Activated CD4-positive, alpha-beta T cell treated with anti-CD3 and anti-CD28 coated beads, Interleukin-2, amount 50 U/mL, for 24 hours (primary cell): ENCODE measurements around the gene CSKMT.
A peak's percentile ranks its signal among the peaks of the same experiment; 100 is the strongest.
"Not testable (repeated sequence)": the region's sequence is repeated elsewhere in the genome, so short reads cannot be mapped to it uniquely, and the experiment has no call there.

Experiments used
- DNase-seq, 2 donors: peaks; one replicate each; pipeline ENCODE4 v3.0.0-alpha.2; 2020; ENCODE audit warnings: low read depth in 1 of 2, low spot score in 1 of 2

Gene CSKMT

DNA sequence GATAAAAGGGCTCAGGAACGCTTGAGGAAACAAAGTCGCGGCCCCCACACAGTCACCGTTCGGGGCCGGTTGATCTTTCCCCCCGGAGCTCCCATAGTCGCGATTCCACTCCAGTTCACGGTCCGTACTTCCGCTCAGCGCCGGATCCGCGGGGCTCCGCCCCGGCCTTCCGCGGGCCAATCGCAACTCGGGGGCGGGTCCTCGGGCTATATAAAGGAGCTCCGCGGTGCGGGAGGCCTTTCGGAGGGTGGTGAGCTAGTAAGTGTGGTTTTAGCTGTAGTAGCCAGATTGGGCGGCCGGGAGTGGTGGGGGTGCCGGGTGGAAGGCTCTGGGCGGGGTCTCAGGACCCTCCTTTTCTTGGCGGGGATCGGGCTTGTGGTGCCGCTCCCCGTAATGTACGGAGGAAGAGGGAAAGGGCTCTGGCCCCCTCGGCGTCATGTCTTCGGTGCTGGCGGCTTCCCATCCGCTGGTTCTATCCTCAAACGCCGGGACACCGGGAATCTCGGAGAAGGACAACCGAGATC, at the start of gene CSKMT, which contains the start of gene C11orf98:
Gene CSKMT (plus strand): TSS at position 238 of the 524 bp plus-strand sequence. CDS start 568 bp downstream, outside the sequence.
Gene C11orf98 (minus strand): TSS at position 136 of the 524 bp plus-strand sequence. CDS start 41 bp downstream, at position 95.
- peak; percentile 96 to 97 for DNase-seq

GRCh38 chr11:62615521-62615920, 49.6 kb upstream of the CSKMT start:
- no peak for DNase-seq

- DNase-seq, result not testable (repeated sequence)
These were observed 48.2 kb upstream of the CSKMT start for GRCh38 chr11:62616957-62617356.

GRCh38 chr11:62621027-62621566, 44.0 kb upstream of the CSKMT start:
- DNase-seq, result no peak

GRCh38 chr11:62621567-62622470, 43.3 kb upstream of the CSKMT start, which contains the start of gene B3GAT3:
TSS of gene B3GAT3 (minus strand) at chr11:62621986. CDS start at chr11:62621947, 39 bp downstream.
- DNase-seq, result peak; percentile 93 to 97

GRCh38 chr11:62622476-62623089, 42.5 kb upstream of the CSKMT start:
- DNase-seq, result no peak

DNA sequence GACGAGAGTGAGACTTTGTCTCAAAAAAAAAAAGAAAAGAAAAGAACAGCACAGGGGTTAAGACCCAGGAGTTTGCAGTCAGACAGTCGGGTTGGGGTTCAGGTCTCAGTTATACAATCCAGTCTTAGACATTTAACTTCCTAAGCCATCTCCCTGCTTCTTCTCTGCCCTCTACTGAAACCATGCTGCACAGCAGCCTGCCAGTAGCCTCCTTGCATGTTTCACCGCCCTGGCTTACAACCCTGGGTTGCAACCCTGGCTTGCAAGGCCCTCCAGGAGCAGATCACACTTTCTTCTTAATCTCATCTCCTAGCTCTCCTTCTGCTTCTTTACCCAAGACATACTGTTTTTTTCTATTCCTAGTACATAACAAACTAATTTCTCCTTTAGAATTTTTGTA, 37.4 kb upstream of the CSKMT start:
- DNase-seq, result no peak

- DNase-seq, result no peak
These were observed 32.6 kb upstream of the CSKMT start for GRCh38 chr11:62632492-62632891.

DNA sequence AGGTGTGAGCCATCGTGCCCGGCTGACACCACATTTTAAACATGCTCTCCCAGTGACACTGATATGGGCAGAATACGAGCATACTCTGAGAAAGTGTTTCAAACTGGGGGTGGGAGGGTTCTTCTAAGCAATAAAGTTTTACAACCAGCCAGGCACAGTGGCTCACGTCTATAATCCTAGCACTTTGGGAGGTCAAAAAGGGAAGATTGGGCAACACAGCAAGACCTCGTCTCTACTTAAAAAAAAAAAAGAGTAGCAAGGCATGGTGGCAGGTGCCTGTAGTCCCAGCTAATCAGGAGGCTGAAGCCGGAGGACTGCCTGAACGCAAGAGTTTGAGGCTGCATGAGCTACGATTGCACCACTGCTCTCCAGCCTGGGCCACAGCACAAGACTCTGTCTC, 20.9 kb upstream of the CSKMT start:
- DNase-seq, result no peak

DNA sequence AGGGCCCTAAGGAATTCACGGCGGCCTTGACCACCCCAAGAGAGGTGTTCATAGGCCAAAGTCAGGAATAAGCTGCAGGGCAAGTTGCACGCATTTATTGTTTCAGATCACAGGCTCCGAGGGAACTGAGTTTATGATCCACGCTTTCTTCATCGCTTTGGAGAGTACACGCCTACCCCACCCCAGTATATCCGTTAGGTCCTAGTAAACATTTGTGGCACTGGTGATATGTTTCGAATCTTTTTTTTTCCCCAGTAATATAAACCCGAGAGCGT, 19.5 kb upstream of the CSKMT start:
- no peak for DNase-seq

DNA sequence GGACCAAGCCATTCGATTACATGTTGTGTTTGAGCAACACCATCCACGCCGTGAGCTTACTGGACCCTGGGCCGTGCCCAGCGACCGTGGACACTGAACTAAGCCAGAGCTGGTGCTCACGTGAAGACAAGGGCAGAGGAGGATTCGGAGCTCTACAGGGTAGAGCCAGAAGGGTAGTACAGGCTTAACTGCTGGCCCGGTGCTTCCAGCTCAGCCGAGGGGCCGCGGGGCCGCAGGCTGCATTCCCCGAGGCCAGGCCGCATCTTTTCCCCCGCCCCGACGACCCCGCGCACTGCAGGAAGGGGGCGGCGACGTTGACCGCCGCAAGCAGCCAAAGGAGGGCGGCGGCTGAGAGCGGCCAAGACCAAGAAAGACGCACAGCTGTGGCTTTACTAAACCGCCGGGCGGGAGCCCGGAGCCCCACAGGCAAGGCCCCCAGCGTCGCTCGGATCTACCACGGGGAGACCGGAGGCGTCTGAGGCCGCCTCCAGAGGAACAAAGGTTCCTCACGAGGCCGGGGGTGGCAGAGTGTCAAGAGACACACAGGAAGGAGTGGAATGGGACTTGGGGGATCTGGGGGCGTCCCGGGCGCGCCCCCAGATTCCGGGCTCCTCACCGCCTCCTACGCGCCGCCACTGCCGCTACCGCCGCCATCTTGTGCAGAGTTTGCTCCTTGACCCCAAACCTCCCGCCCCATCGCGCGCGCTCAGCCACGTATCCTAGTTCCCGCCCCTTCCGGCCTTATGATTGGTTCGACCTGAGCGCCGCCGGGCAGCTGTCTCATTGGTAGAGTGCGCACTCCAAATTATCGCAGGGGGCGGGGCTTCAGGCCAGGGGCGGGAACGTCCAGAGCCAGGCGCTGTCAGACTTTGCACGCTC, 18.9 kb upstream of the CSKMT start, which contains the start of gene GANAB:
Gene GANAB (minus strand): TSS at position 668 of the 879 bp plus-strand sequence. CDS start 14 bp downstream, at position 654.
- peak; percentile 98 to 99 for DNase-seq

- no peak for DNase-seq
These were observed 18.1 kb upstream of the CSKMT start for GRCh38 chr11:62646825-62647608.

DNA sequence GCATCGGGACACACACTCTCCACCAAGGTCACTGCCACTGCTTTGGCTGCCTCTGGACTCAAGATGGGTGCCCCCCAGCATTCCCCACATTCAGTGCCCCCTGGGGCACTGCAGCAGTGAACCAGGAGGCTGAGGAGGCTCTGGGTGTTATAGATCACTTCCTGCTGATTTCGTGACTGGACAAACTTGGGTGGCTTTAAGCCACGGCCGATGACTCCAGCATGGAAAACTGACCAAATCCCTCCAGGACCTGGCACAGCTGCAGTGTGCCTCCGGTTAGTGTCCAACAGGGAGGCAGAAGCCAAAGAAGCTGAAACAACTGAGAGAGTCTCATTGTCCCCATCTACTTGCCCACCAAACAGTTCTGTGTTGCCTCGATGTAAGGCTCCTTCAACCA, 17.5 kb upstream of the CSKMT start:
- DNase-seq, result no peak

- DNase-seq, result no peak
These were observed 16.7 kb upstream of the CSKMT start for GRCh38 chr11:62648185-62648966.

DNA sequence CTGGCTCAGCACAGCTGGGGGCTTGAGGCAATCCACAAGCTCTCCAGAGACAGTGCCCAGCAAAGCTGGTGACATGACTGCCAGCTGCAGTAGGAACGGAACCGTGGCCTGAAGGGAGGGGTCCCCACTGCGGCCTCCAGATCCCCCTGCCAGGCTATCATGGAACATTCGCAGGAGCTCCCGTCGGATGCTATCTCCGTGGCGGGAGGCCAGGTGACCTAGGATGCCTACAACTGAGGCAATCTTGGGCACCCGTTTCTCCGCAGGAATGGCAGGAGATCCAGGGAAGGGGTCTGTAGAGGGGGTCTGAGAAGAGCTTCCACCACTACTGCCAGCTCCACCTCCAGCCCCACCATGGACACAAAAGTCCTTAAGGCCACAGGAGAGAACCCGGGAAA, 16.1 kb upstream of the CSKMT start:
- no peak for DNase-seq

GRCh38 chr11:62649486-62649885, 15.6 kb upstream of the CSKMT start:
- DNase-seq, result no peak

- not testable (repeated sequence) for DNase-seq
These were observed 14.8 kb upstream of the CSKMT start for GRCh38 chr11:62650283-62650682.

DNA sequence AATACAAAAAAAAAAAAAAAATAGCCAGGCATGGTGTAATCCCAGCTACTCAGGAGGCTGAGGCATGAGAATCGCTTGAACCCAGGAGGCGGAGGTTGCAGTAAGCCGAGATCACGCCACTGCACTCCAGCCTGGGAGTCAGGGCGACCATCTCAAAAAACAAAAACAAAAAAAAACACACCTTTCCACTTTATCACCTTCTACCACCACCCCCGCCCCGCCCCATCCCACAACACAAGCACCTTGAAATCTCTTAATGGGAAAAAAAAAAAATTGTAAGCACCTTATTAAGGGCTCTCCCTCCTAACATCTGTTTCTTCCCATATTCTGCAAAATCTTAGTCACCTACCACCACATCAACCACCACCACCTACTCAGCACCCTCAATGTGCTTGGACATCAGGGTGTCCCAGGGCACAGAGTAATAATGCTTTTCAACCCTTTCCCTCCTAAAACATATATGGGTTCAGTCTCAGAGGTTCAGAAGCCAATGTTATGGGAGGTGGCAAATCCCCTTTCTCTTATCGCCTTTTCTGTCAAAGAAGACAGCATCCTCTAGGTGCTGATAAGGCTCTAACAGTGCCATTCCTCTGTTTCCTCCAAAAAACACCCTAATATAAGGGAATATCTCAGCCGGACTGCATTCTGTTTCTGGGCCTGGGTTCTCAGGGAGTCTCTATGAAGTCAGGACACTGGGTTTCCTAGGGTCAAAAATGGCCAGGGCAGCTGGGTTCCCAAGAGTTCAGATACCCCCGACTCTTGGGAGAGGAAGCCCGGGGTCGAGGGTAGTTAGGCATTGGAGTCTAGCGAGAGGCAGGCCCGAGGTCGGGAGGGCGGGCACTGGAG, 12.7 kb upstream of the CSKMT start:
- no peak for DNase-seq
